Measurements from ENCODE around the gene TNFSF12.
A peak's percentile ranks its signal among the peaks of the same experiment; 100 is the strongest.

Gene TNFSF12

GRCh38 chr17:7572588-7573323, 23.9 kb downstream of the TNFSF12 start:
- peak; percentile 98 for DNase-seq

DNA sequence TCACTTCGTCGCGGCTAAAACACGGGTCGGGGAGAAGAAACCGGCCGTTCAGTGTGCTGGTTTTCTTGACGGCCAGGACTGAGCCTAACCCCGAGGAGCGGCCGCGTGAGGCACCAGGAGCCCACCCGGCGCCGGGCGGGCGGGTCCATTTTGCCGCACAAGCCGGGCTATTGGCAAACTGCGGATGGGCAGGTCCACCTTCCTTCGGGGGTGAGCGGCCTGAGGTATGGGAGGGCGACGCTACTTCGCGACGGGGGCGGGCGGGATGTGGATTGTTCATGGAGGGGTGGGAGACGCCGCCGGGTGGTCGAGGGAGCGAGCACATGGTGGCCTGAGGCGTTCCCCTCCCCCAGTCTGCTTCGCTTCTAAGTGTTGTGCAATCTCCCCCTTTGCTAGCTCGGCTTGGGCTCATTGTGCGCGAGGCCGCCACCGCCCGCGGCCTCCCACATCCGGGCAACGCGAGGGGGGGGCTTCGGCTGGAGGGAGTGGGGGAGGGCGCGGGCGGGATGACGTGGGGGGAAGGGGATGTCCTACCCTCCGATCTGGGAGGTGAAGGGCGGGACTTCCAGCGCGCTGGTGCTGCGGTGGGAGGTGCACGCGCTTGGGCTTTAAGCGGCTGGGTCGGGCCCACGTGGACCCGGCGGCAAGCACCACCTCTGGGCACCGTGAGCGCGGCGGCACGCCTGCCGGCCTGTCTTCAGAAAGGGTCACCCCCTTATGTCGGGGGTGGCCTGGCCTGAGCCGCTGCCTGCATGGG, 24.6 kb downstream of the TNFSF12 start:
- DNase-seq, result peak; percentile 80

DNA sequence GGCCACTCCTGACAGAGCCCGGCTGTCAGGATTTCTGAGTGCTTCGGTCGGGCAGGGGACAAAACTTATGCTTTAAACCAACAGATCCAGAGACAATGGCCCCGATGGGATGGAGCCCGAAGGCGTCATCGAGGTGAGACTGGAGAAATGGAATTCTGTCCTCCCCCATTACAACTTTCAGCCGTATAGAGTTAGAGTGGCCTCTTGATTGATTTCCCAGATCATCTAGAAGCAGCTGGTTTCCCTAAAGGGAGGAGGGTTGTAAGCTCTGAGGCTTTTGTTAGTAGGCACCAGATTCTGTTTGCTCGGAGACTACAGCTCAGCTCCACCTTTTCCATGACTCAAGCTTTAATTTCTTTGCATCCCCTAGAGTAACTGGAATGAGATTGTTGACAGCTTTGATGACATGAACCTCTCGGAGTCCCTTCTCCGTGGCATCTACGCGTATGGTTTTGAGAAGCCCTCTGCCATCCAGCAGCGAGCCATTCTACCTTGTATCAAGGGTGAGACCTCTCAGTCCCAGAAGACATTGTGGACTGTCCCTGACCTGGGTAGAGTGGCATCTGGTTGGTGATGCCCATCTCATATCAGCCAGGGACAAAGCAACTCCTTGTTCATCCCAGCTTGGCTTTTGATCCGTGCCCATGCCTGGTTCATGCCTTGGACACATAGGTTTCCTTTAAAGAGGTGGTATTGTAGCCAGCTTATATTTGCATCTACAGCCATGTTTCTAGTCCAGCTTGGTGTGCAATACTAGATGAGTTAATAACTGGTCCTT, 25.5 kb downstream of the TNFSF12 start:
- DNase-seq, result no peak

GRCh38 chr17:7575481-7575883, 26.6 kb downstream of the TNFSF12 start:
- DNase-seq, result no peak

DNA sequence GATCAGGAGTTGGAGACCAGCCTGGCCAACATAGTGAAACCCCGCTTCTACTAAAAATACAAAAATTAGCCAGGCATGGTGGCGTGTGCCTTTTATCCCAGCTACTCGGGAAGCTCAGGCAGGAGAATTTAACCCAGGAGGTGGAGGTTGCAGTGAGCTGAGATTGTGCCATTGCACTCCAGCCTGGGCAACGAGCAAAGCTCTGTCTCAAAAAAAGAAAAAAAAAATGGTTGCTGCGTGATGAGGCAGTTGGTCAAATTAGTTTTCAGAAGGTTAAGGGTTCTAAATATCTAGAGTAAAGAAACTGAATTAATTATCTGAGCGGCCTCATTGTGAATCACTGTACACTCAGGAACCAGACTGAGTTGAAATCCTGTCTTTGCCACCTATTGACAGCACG, 27.1 kb downstream of the TNFSF12 start:
- no peak for DNase-seq

- no peak for DNase-seq
Measured at GRCh38 chr17:7576432-7576937, 27.6 kb downstream of the TNFSF12 start.

- DNase-seq, result no peak
Measured at GRCh38 chr17:7577327-7578199, 28.7 kb downstream of the TNFSF12 start.

DNA sequence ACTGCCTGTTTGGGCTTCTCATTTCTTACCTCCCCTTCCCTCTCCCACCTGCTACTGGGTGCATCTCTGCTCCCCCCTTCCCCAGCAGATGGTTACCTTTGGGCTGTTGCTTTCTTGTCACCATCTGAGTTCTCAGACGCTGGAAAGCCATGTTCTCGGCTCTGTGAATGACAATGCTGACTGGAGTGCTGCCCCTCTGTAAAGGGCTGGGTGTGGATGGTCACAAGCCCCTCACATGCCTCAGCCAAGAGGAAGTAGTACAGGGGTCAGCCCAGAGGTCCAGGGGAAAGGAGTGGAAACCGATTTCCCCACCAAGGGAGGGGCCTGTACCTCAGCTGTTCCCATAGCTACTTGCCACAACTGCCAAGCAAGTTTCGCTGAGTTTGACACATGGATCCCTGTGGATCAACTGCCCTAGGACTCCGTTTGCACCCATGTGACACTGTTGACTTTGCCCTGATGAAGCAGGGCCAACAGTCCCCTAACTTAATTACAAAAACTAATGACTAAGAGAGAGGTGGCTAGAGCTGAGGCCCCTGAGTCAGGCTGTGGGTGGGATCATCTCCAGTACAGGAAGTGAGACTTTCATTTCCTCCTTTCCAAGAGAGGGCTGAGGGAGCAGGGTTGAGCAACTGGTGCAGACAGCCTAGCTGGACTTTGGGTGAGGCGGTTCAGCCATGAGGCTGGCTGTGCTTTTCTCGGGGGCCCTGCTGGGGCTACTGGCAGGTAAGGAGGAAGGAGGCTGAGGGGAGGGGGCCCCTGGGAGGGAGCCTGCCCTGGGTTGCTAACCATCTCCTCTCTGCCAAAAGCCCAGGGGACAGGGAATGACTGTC, 30.4 kb downstream of the TNFSF12 start, which contains the start of gene CD68:
TSS of gene CD68 (plus strand) at position 638 of the 833 bp plus-strand sequence. CDS start at position 678, 40 bp downstream.
- DNase-seq, result no peak

- DNase-seq, result no peak
Measured at GRCh38 chr17:7579834-7580603, 31.2 kb downstream of the TNFSF12 start.

GRCh38 chr17:7580604-7581575, 32.0 kb downstream of the TNFSF12 start:
- no peak for DNase-seq

GRCh38 chr17:7582396-7583252, 33.8 kb downstream of the TNFSF12 start:
- DNase-seq, result no peak

DNA sequence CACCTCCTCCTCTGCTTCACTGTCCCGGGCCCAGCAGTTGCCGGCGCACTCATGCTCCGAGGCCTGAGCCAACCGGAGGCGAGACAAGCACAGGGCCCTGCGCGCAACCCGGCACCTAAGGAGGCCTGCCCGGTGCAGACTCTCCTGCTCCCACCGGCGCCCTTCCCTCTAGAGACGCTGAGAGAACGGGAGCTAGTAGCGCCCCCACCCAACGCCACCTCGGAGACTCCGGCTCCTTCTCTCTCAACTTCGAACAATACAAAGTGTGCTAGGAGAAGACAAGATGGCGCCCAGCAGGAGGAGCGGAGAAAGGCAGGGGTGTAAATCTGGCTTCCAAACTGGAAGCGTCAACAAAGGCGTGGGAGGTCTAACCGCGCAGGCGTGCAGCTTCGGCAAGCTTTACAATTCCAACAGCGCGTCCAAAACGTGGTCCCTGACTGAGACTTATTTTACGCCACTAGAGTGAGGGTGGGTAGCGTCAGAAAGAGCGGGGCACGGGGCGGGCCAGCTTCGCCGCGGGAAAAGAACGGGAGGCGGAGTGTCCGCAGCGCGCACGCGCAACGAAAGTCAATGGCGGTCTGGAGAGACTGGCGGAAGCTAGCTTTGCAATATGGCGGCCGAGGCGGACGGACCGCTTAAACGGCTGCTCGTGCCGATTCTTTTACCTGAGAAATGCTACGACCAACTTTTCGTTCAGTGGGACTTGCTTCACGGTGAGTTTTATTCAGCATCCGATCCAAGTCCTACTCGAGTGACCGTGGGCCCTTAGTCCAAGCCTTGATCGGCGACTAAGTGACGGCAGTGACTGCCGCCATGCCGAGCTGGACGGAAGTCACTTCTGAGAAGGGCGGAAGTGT, 34.6 kb downstream of the TNFSF12 start, which contains the start of gene MPDU1:
TSS of gene MPDU1 (plus strand) at position 600 of the 857 bp plus-strand sequence. CDS start at position 611, 11 bp downstream.
- peak; percentile 95 for DNase-seq

- DNase-seq, result no peak
Measured at GRCh38 chr17:7586673-7587419, 38.0 kb downstream of the TNFSF12 start.

DNA sequence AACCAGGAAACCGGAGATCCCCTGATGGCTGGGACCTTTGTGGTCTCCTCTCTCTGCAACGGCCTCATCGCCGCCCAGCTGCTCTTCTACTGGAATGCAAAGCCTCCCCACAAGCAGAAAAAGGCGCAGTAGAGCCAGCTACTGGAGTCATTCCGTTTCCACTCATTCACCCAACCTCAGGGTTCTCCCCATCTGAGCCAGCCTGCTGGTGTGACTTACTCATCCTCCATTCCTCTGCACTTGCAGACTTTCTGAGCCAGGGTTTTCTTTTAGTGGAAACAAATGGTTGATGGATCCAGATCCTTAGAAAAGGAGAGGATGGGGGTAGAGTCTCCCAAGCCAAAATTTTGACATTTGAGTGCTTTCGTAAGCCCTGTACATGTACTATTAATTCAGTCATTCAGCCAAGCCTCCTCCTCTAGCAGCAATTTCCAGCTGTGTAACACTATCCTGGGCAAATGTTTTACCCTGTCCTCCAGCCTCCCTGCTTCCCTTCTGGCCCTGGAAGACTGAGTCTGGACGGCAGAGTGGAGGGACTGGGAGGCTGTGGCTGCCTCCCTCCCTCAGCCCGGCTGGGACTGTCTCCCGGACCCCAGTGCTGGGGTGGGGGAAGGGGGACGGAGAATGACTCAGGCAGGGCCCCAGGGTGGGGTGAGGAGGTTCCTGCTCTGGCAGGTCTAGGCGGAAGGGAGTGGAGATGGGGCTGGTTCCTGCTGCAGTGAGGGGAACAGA, 38.7 kb downstream of the TNFSF12 start:
- DNase-seq, result no peak

DNA sequence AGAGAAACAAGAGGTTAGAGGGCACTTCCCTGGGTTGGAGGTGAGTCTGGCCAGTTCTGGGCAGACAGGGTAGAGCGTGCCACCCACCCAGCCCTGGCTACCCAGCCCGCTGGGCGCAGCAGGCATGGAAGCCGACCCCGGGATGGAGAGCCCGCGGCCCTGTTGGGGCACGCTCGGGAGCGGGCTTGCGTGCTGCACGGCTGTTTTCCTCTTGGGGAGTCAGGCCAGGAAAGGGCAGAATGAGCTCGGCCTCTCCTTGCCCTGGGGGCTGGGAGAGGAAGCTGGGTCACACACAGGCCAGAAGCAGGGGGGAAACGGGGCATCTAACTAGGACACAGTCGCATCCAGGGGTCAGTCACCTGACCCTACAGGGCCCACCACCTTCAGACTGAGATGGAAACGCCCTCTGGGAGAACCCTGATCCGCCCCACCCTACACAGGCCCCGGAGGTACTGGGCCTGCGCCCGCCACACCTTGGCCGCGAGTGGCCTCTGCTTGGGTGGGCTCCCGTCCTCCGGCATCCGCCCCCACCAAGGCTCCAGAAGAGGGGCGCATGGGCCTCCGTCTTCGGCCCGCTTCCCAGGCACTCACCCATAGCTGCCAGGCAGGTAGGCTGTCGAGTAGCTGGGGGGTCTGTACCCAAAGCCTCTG, 39.8 kb downstream of the TNFSF12 start:
- no peak for DNase-seq

Measured in NCI-H2171 (cell line).